Thoracic aorta endothelial cell (primary cell): Measurements from ENCODE around the gene SAMD8. TPM values are rescaled to one million over a fixed set of nuclear protein-coding genes. Genes with fewer than 3 reads are reported as not detected.

Source experiments
- total RNA-seq: library from RNA; depleted of rRNA; stranded (reverse); fragments of >200 nt; gene quantifications from 2 replicates; pipeline ENCODE4 v1.2.3, GENCODE V29; 2012

Gene SAMD8
- total RNA-seq, result 38.6 and 39.1 TPM in 2 replicates

GRCh38 chr10:75111365-75111906 lies at the start of gene SAMD8:
SAMD8 (plus strand) TSS chr10:75111656; CDS start chr10:75150529, 38,873 bp downstream.

GRCh38 chr10:75210282-75211006 lies 99.0 kb downstream of the SAMD8 start, which contains the start of gene VDAC2:
VDAC2 (plus strand) TSS chr10:75210796; CDS start chr10:75211159, 363 bp downstream.

Other genes starting within 250 kb of the SAMD8 start
- 225 and 257 TPM in 2 replicates for gene VDAC2, start 99.1 kb downstream of the SAMD8 start, total RNA-seq
- 8.9 and 10.5 TPM in 2 replicates for gene COMTD1, start 124.3 kb downstream of the SAMD8 start, total RNA-seq